Measurements from ENCODE around the gene NR1I2.

GRCh38 chr3:119781330-119782198 is at the start of gene NR1I2:
- TF ChIP-seq CTCF (IDR thresholded peaks at IDR 0.05) (no peak), EZH2 (IDR thresholded peaks at IDR 0.05; ENCODE audit: borderline replicate concordance, insufficient read depth, low read depth, low read length, poor library complexity, severe bottlenecking) (no peak)

All from B cell (primary cell).